ENCODE results near the gene CDK14. TPM values are rescaled to one million over a fixed set of nuclear protein-coding genes. Genes with fewer than 3 reads are reported as not detected.

Gene CDK14
- total RNA-seq, 1 donor = 39.1 TPM

GRCh38 chr7:90674625-90675024 is 78.5 kb downstream of the CDK14 start:
- Histone ChIP-seq H3K4me3 (ENCODE audit: insufficient read depth, low read length) (no peak overlapping the region), H3K27me3 (ENCODE audit: insufficient read depth, low read length) (no peaks in the 10 kb centered on the region), H3K79me2 (ENCODE audit: insufficient read depth, low read length) (peaks cover 92% of the 10 kb centered on the region), H3K36me3 (ENCODE audit: insufficient read depth, low read length) (no peaks in the 10 kb centered on the region), H3K9me3 (ENCODE audit: low read depth, low read length) (no peaks in the 10 kb centered on the region), H3K4me2 (ENCODE audit: insufficient read depth, low read length) (no peak overlapping the region), H3K4me1 (ENCODE audit: insufficient read depth, low read length) (no peaks in the 10 kb centered on the region), H4K20me1 (ENCODE audit: insufficient read depth, low read length) (peaks cover 21% of the 10 kb centered on the region), H2AFZ (ENCODE audit: low read length) (no peak overlapping the region), H3K27ac (ENCODE audit: low read depth, low read length) (no peak overlapping the region)
- DNase-seq (ENCODE audit: insufficient read length, low spot score, missing footprints) = no peak
- TF ChIP-seq CTCF (IDR thresholded peaks at IDR 0.05; ENCODE audit: extremely low read depth, low read depth, low read length) = no peak

- H3K4me3 ChIP-seq (ENCODE audit: insufficient read depth, low read length) = no peak overlapping the region
- no peaks in the 10 kb centered on the region for H3K36me3 ChIP-seq (ENCODE audit: insufficient read depth, low read length)
- no peak overlapping the region for H3K4me2 ChIP-seq (ENCODE audit: insufficient read depth, low read length)
- TF ChIP-seq CTCF (IDR thresholded peaks at IDR 0.05; ENCODE audit: extremely low read depth, low read depth, low read length) = no peak
- no peak for DNase-seq (ENCODE audit: insufficient read length, low spot score, missing footprints)
- peaks cover 11% of the 10 kb centered on the region for H4K20me1 ChIP-seq (ENCODE audit: insufficient read depth, low read length)
- H2AFZ ChIP-seq (ENCODE audit: low read length) = no peak overlapping the region
- peaks cover 88% of the 10 kb centered on the region for H3K79me2 ChIP-seq (ENCODE audit: insufficient read depth, low read length)
- H3K9me3 ChIP-seq (ENCODE audit: low read depth, low read length) = no peaks in the 10 kb centered on the region
- H3K27ac ChIP-seq (ENCODE audit: low read depth, low read length) = no peak overlapping the region
- no peaks in the 10 kb centered on the region for H3K27me3 ChIP-seq (ENCODE audit: insufficient read depth, low read length)
- H3K4me1 ChIP-seq (ENCODE audit: insufficient read depth, low read length) = no peaks in the 10 kb centered on the region
Observed at GRCh38 chr7:90675982-90676381, 79.9 kb downstream of the CDK14 start.

- Histone ChIP-seq H3K4me1 (ENCODE audit: insufficient read depth, low read length) (peaks cover 9% of the 10 kb centered on the region), H4K20me1 (ENCODE audit: insufficient read depth, low read length) (peaks cover 11% of the 10 kb centered on the region), H3K9me3 (ENCODE audit: low read depth, low read length) (no peaks in the 10 kb centered on the region), H3K36me3 (ENCODE audit: insufficient read depth, low read length) (no peaks in the 10 kb centered on the region), H3K27me3 (ENCODE audit: insufficient read depth, low read length) (no peaks in the 10 kb centered on the region), H3K79me2 (ENCODE audit: insufficient read depth, low read length) (peaks cover 84% of the 10 kb centered on the region), H2AFZ (ENCODE audit: low read length) (no peak overlapping the region), H3K27ac (ENCODE audit: low read depth, low read length) (no peak overlapping the region), H3K4me2 (ENCODE audit: insufficient read depth, low read length) (no peak overlapping the region), H3K4me3 (ENCODE audit: insufficient read depth, low read length) (no peak overlapping the region)
- no peak for TF ChIP-seq CTCF (IDR thresholded peaks at IDR 0.05; ENCODE audit: extremely low read depth, low read depth, low read length)
- no peak for DNase-seq (ENCODE audit: insufficient read length, low spot score, missing footprints)
Observed at GRCh38 chr7:90677486-90678404, 81.6 kb downstream of the CDK14 start.

GRCh38 chr7:90678986-90679385 is 82.9 kb downstream of the CDK14 start:
- no peak for TF ChIP-seq CTCF (IDR thresholded peaks at IDR 0.05; ENCODE audit: extremely low read depth, low read depth, low read length)
- Histone ChIP-seq H3K4me2 (ENCODE audit: insufficient read depth, low read length) (no peak overlapping the region), H3K36me3 (ENCODE audit: insufficient read depth, low read length) (no peaks in the 10 kb centered on the region), H4K20me1 (ENCODE audit: insufficient read depth, low read length) (peaks cover 11% of the 10 kb centered on the region), H3K79me2 (ENCODE audit: insufficient read depth, low read length) (peaks cover 83% of the 10 kb centered on the region), H3K4me3 (ENCODE audit: insufficient read depth, low read length) (no peak overlapping the region), H2AFZ (ENCODE audit: low read length) (no peak overlapping the region), H3K27ac (ENCODE audit: low read depth, low read length) (no peak overlapping the region), H3K27me3 (ENCODE audit: insufficient read depth, low read length) (no peaks in the 10 kb centered on the region), H3K9me3 (ENCODE audit: low read depth, low read length) (no peaks in the 10 kb centered on the region), H3K4me1 (ENCODE audit: insufficient read depth, low read length) (peaks cover 9% of the 10 kb centered on the region)
- no peak for DNase-seq (ENCODE audit: insufficient read length, low spot score, missing footprints)
